Measurements from ENCODE around the gene SUSD3.

DNA sequence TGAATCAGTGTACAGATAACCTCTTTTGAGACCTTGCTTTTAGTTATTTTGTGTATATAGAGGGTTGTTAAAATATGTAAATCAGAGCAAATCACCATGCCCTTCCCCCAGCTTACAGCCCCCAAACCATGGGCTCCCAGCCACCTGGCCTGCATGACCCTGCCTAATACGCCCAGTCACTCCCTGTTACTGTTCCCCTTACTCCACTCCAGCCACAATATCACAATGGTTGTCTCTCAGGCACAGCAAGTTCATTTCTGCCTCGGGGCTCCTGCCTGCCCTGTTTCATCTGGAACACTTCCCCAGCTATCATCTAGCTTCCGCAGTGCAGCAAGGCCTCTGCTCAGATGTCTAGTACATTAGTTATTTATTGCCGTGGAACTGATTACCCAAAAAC is 32.6 kb downstream of the SUSD3 start:
- TF ChIP-seq POLR2A (IDR thresholded peaks at IDR 0.05; ENCODE audit: low read depth, low read length) = no peak
- TF ChIP-seq POLR2AphosphoS5 (IDR thresholded peaks at IDR 0.05; ENCODE audit: low read depth, low read length) = no peak
- TF ChIP-seq TAF1 (IDR thresholded peaks at IDR 0.05; ENCODE audit: low read depth, low read length) = no peak
- no peak for TF ChIP-seq PAX5 (IDR thresholded peaks at IDR 0.05; ENCODE audit: insufficient read depth, low read length, severe bottlenecking)
- TF ChIP-seq POU2F2 (IDR thresholded peaks at IDR 0.05; ENCODE audit: low read depth, low read length) = no peak

Measured in GM12891 (cell line).